AG09309 (cell line): ENCODE data around the gene ABCG4.

Source experiments
- DNase-seq: peaks from one replicate; pipeline ENCODE4 v3.0.0-alpha.2; 2010; ENCODE audit warnings: low read depth
- H3K4me3 ChIP-seq: 2 replicates; pipeline ENCODE4 v1.5.1; 2011; ENCODE audit warnings: mild to moderate bottlenecking, low read depth, low read length, moderate library complexity; ENCODE audit not compliant: control insufficient read depth
- TF ChIP-seq, protein P1 (sequence below): IDR thresholded peaks from 2 replicates; pipeline ENCODE4 v1.5.1; 2011; ENCODE audit warnings: mild to moderate bottlenecking, low read depth, low read length, inconsistent platforms; ENCODE audit not compliant: insufficient read depth, control insufficient read depth; ENCODE audit errors: missing control alignments

Gene ABCG4

DNA sequence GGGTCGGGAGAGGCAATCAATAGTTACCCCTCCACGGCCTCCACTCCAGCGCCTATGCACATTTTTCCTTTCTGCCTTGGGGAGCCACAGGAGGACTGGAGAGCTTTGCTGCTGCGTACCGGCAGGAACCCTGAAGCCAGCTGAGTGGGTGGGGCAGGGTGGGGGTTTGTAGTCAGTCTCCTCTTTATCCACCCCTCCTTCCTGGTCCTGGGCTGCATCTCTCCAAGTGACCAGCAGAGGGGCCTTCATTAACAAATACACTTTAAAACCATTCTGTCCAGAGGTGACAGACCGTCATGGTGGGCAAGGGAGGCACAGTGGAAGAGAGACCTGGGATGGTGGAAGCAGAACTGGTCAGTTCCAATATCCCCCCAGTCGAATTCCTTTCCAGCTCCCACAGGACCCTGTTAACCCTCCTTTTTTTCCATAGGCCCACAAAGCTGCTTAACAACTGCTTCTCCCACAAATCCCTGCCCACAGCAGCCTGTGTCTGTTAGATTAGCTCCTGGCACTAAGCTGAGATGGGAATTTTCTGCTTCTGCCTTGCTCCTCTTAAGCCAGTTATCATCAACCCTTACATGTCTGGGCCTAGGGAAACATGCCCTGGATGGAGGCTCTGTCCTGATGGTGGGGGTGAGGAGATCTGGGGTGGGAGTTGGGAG lies 3.9 kb upstream of the ABCG4 start:
- no peak for DNase-seq
- TF ChIP-seq, protein P1, sequence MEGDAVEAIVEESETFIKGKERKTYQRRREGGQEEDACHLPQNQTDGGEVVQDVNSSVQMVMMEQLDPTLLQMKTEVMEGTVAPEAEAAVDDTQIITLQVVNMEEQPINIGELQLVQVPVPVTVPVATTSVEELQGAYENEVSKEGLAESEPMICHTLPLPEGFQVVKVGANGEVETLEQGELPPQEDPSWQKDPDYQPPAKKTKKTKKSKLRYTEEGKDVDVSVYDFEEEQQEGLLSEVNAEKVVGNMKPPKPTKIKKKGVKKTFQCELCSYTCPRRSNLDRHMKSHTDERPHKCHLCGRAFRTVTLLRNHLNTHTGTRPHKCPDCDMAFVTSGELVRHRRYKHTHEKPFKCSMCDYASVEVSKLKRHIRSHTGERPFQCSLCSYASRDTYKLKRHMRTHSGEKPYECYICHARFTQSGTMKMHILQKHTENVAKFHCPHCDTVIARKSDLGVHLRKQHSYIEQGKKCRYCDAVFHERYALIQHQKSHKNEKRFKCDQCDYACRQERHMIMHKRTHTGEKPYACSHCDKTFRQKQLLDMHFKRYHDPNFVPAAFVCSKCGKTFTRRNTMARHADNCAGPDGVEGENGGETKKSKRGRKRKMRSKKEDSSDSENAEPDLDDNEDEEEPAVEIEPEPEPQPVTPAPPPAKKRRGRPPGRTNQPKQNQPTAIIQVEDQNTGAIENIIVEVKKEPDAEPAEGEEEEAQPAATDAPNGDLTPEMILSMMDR: peak; percentile 64
- H3K4me3 ChIP-seq: no peak overlapping the region

DNA sequence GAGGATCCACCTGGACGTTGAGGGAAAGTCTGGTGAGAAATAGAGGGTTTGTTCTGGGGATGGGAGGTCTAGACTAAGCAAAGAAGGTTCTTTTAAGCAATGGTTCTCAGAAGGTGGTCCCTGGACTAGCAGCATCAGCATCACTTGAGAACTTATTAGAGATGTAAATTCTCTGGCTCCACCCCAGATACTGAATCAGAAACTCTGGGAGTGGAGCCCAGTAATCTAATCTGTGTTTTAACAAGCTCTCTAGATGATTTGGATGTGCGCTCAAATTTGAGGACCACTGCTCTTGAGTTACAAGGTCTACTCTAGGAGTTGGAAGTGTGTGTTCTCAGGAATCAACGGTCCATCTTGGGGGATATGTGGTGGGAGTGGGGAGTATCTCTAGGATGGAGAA lies 3.3 kb upstream of the ABCG4 start:
- TF ChIP-seq, protein P1: no peak
- no peak for DNase-seq
- no peak overlapping the region for H3K4me3 ChIP-seq

DNA sequence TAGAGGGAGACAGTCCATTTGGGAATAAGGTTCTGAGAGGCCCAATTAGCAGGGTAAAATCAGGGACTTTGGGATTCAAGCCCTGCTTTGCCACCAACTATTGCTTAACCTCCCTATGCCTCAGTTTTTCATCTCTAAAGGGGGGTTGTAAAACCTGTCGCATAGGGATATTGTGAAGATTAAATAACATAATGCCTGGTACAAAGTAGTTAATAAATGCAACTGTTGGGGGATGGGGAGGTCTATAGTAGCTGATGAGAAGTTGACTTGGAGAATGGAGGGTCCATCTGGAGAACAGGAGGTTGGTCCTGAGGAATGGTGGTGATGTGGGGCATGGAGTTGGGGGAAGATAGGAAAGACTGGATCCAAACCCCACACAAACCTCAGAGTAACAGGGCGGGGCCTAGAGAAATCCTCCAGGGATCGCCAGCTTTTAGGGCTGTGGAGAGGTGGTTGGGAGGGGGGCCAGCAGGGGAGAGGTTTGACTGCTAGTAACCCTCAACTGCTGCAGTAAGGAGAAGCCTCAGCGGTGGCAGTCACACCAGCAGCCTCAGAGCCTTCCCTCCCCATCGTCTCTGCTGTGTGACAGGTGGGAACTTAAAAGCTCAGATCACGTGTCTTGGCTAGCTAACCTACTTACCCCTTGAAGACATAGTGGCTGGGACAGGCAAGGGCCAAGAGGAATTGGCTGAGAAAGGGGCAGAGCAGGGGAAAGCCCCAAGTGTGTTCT lies 1.1 kb upstream of the ABCG4 start:
- DNase-seq: no peak
- TF ChIP-seq, protein P1: no peak

DNA sequence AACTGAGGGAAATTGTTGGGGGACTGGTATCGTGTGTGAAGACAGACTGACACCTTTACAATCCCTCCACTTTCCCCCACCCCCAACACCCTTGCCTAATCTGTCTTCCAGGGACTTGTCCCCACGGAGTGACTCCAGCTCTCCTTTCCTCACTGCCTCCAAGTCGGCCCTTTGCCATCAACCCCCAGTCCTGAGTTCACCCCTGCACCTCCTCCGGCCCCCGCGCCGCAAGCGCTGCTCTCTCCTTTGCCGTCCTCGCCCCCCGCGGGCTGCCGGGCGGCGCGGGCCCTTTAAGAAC lies 183 bp upstream of the ABCG4 start:
- no peak for DNase-seq
- TF ChIP-seq, protein P1: no peak
- peak overlapping the region; percentile 51 for H3K4me3 ChIP-seq

More for the DNA sequence above, 1.1 kb upstream of the ABCG4 start:
- no peak overlapping the region for H3K4me3 ChIP-seq

DNA sequence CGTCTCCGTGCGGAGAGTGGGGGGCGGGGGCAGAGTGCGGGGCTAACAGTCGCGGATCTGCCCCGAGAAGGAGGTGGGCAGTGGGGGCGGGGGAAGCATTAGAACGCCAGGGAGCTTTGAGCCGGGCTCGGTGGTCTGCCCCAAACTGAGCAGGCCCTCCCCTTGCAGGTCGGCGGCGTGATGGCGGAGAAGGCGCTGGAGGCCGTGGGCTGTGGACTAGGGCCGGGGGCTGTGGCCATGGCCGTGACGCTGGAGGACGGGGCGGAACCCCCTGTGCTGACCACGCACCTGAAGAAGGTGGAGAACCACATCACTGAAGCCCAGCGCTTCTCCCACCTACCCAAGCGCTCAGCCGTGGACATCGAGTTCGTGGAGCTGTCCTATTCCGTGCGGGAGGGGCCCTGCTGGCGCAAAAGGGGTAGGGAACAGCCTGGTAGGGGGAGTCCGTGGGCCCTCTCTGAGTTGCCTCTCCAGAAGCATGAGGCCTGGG lies 979 bp downstream of the ABCG4 start:
- no peak for DNase-seq
- TF ChIP-seq, protein P1: no peak
- H3K4me3 ChIP-seq: no peak overlapping the region; the same call in 1 of the 2 replicates

DNA sequence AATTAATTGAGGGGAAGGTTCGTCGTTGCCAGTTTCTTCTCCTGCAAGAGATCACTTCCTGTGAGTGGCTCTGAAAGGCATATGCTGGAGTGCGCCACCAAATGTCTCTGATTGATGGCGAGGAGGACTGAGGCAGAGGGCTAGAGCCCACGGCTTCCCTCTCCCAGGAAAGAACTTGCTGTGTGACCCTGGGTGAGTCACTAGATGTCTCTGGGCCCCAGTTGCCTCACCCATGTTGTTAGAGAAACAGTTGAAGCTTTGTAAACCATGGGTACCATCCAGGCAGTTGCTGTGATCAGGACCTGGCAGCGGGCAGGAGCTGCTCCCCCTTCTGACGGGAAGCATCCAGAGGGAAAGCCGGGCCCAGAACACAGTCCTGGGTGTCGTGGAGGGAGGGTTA lies 3.2 kb downstream of the ABCG4 start:
- no peak for DNase-seq
- TF ChIP-seq, protein P1: no peak
- H3K4me3 ChIP-seq: no peak overlapping the region

DNA sequence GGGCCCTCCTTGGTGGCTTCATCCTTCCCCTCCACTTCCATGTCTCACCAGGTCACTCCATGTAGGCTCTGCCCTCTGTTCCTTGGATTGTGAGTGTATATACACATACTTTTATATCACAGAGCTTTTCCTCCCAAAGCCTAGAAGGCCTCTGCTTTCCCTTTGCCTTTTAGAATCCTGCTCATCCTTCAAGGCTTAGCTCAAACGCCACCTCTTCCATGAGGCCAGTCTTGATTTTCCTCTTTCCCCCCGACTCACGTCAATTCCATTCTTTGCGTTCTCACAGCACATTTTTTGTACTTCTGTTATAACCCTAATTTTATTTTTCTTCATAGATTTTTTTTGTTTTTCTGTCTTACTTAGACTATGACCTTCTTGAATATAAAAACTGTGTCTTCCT lies 3.8 kb downstream of the ABCG4 start:
- DNase-seq: no peak
- TF ChIP-seq, protein P1: no peak
- H3K4me3 ChIP-seq: no peak overlapping the region
